CD4-positive, alpha-beta T cell (primary cell): ENCODE data around the gene CDK6. TPM values are rescaled to one million over a fixed set of nuclear protein-coding genes. Genes with fewer than 3 reads are reported as not detected.

Experiments
- ATAC-seq: fragments of 200-7000 bp; cut with Tn5 transposase; one replicate; pipeline ENCODE4 v1.10.0; 2022; ENCODE audit warnings: mild to moderate bottlenecking; ENCODE audit not compliant: poor library complexity
- CTCF ChIA-PET: fragments of 350-600 bp; sonication (Branson Sonifier 250); formaldehyde crosslinking; loops from one replicate; lab custom pipeline; 2021; ENCODE audit warnings: antibody characterized with exemption, inconsistent platforms; lab: Charles Lee
- POLR2A ChIA-PET: fragments of 350-600 bp; sonication (Branson Sonifier 250); formaldehyde crosslinking; loops from one replicate; lab custom pipeline; 2021; ENCODE audit warnings: antibody characterized with exemption, inconsistent platforms; lab: Charles Lee
- DNase-seq, 14 experiments: peaks; one replicate each; pipeline ENCODE4 v3.0.0-alpha.2; 2013 to 2020; ENCODE audit warnings: mixed read lengths in 2 of 14
- H3K27ac ChIP-seq, 2 donors: one replicate each; pipeline versions ENCODE4 v1.5.1 to v1.7.0; 2013; ENCODE audit warnings: low read length in 2 of 2, low read depth in 1 of 2, mild to moderate bottlenecking in 1 of 2
- H3K27me3 ChIP-seq, 2 experiments: 1 replicate in 1 of 2; 2 replicates in 1 of 2; pipeline versions ENCODE4 v1.6.1 to v1.7.0; 2013; ENCODE audit warnings: low read length in 2 of 2, control low read depth in 1 of 2, mild to moderate bottlenecking in 1 of 2, moderate library complexity in 1 of 2; ENCODE audit not compliant: insufficient read depth in 2 of 2, control insufficient read depth in 1 of 2
- H3K36me3 ChIP-seq: one replicate; pipeline ENCODE4 v1.6.1; 2013; ENCODE audit warnings: low read length, control low read depth; ENCODE audit not compliant: insufficient read depth
- H3K4me1 ChIP-seq: one replicate; pipeline ENCODE4 v1.6.1; 2013; ENCODE audit warnings: low read length, control low read depth; ENCODE audit not compliant: insufficient read depth
- H3K4me3 ChIP-seq: one replicate; pipeline ENCODE4 v1.5.1; 2013; ENCODE audit warnings: mild to moderate bottlenecking, low read length, moderate library complexity
- H3K9me3 ChIP-seq, 2 experiments: 1 replicate in 1 of 2; 2 replicates in 1 of 2; pipeline versions ENCODE4 v1.6.1 to v1.7.0; 2013; ENCODE audit warnings: low read length in 2 of 2, mild to moderate bottlenecking in 2 of 2, control low read depth in 1 of 2, moderate library complexity in 1 of 2; ENCODE audit not compliant: control insufficient read depth in 1 of 2, insufficient read depth in 1 of 2
- H3K27ac Mint-ChIP-seq: one replicate; pipeline ENCODE4 v1.8.0; 2020; ENCODE audit warnings: mixed read lengths
- H3K27me3 Mint-ChIP-seq: one replicate; pipeline ENCODE4 v1.8.0; 2021; ENCODE audit warnings: mixed read lengths
- H3K36me3 Mint-ChIP-seq: one replicate; pipeline ENCODE4 v1.8.0; 2021; ENCODE audit warnings: low read depth, mixed read lengths
- H3K4me1 Mint-ChIP-seq: one replicate; pipeline ENCODE4 v1.8.0; 2021; ENCODE audit warnings: low read depth, mixed read lengths
- H3K4me3 Mint-ChIP-seq: one replicate; pipeline ENCODE4 v1.8.0; 2020; ENCODE audit warnings: mild to moderate bottlenecking, mixed read lengths
- H3K9me3 Mint-ChIP-seq: one replicate; pipeline ENCODE4 v1.8.0; 2020; ENCODE audit warnings: mixed read lengths
- intact Hi-C, 2 experiments: fragments of 100-400 bp; cut with DNase I in 1 of 2; cut with micrococcal nuclease in 1 of 2; formaldehyde crosslinking; loops; one replicate each; pipeline versions ENCODE4 v1.15.1 to v1.9.0; 2023 to 2025; cut with DNase I, micrococcal nuclease
- total RNA-seq, 174 experiments: library from RNA in 2 of 174; stranded (reverse) in 2 of 174; gene quantifications; one replicate each; pipeline ENCODE4 v1.2.3 and lab custom pipeline; 2021 to 2026
- TF ChIP-seq, protein P1 (sequence below): fragments of 200-600 bp; IDR thresholded peaks from one replicate; pipeline ENCODE4 v1.8.0; 2022; ENCODE audit warnings: antibody characterized with exemption, mild to moderate bottlenecking

Gene CDK6
- total RNA-seq, 2 experiments from 2014 or later, result 13.0 to 13.7 TPM

DNA sequence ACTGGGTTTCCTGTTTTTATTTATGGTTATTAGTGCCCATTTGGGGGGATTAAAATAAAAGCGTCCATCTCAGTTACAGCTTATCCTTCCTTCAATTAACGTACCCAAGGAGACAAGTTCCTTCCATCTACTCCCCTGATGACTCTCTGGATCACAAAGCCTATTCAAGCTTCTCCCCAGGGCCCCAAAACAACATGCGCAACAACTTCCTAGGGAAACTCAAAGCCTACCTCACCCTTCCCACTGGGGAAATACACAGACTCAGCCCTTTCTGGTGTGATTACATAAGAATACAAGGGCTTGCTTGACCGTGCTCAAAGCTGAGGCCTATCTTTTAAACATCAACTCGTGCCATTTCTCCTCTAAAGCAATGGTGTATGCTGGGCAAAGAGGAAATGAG is 112.4 kb downstream of the CDK6 start:
- Mint-ChIP-seq H3K27me3 (no peaks in the 10 kb centered on the region), H3K27ac (no peak overlapping the region), H3K36me3 (peaks cover 25% of the 10 kb centered on the region), H3K4me1 (peaks cover 10% of the 10 kb centered on the region), H3K4me3 (no peak overlapping the region), H3K9me3 (no peaks in the 10 kb centered on the region)
- Histone ChIP-seq H3K4me1 (peaks cover 1% of the 10 kb centered on the region), H3K27me3 (no peaks in the 10 kb centered on the region), H3K36me3 (peaks cover 16% of the 10 kb centered on the region), H3K27ac (no peak overlapping the region), H3K4me3 (no peak overlapping the region), H3K9me3 (no peaks in the 10 kb centered on the region)
- ChIA-PET CTCF (interaction anchor here (1.0 to 1.2 kb wide), 2 partner anchors 12 to 109 kb away, joined by 3 to 6 read pairs; no protein-coding TSS in a partner anchor), POLR2A (no interaction called here)
- intact Hi-C loops, result no loop called here
- ATAC-seq, result no peak
- TF ChIP-seq, protein P1, sequence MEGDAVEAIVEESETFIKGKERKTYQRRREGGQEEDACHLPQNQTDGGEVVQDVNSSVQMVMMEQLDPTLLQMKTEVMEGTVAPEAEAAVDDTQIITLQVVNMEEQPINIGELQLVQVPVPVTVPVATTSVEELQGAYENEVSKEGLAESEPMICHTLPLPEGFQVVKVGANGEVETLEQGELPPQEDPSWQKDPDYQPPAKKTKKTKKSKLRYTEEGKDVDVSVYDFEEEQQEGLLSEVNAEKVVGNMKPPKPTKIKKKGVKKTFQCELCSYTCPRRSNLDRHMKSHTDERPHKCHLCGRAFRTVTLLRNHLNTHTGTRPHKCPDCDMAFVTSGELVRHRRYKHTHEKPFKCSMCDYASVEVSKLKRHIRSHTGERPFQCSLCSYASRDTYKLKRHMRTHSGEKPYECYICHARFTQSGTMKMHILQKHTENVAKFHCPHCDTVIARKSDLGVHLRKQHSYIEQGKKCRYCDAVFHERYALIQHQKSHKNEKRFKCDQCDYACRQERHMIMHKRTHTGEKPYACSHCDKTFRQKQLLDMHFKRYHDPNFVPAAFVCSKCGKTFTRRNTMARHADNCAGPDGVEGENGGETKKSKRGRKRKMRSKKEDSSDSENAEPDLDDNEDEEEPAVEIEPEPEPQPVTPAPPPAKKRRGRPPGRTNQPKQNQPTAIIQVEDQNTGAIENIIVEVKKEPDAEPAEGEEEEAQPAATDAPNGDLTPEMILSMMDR, result no peak
- DNase-seq, result peak in 2 of 14 experiments; percentile 25 to 35

DNA sequence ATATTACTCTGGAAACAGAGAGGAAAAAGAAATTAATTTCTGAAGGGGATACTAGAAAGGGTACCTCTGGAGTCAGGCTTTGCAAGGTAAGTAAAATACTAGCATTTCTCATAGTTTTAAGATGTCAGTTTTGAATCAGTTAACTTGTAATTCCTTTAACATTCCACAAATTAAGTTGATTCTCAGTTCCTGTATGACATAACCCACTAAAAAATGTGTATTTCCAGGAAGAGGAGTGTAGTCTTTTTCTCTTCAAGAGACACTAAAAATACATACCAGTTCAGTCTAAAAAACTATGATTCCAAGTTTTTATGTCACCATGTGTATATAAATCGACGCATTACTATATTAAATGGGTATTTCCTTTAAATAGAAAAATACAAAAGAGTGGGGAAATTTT is 113.2 kb downstream of the CDK6 start:
- Mint-ChIP-seq H3K27me3 (no peaks in the 10 kb centered on the region), H3K4me1 (peaks cover 17% of the 10 kb centered on the region), H3K36me3 (peaks cover 25% of the 10 kb centered on the region), H3K27ac (no peak overlapping the region), H3K9me3 (no peaks in the 10 kb centered on the region), H3K4me3 (no peak overlapping the region)
- Histone ChIP-seq H3K9me3 (no peaks in the 10 kb centered on the region), H3K36me3 (peaks cover 16% of the 10 kb centered on the region), H3K4me3 (no peak overlapping the region), H3K4me1 (peaks cover 9% of the 10 kb centered on the region), H3K27ac (no peak overlapping the region), H3K27me3 (no peaks in the 10 kb centered on the region)
- DNase-seq, result no peak
- ChIA-PET POLR2A (no interaction called here), CTCF (interaction anchor here (1.0 to 1.2 kb wide), 2 partner anchors 12 to 109 kb away, joined by 3 to 6 read pairs; no protein-coding TSS in a partner anchor)
- no peak for ATAC-seq
- intact Hi-C loops, result no loop called here
- TF ChIP-seq, protein P1, result no peak

DNA sequence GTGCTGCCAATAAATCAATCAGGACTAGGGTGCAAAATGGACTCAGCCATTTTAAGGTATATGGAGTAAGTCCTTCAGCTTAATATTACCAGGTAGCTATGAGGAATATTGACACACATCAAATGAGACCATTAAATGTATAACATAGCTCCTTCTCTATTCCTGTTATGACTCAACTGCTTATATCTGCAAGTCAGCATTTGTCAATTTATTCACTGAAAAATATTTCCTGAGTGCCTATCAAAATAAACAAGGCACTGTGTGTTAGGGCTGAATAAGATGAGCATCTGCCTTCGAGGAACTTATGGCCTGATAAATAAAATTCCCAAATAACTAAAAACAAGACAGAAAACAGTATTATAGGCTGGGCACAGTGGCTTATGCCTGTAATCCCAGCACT is 113.8 kb downstream of the CDK6 start:
- TF ChIP-seq, protein P1, result no peak
- Histone ChIP-seq H3K27ac (no peak overlapping the region), H3K4me1 (peaks cover 13% of the 10 kb centered on the region), H3K27me3 (no peaks in the 10 kb centered on the region), H3K4me3 (no peak overlapping the region), H3K36me3 (peaks cover 16% of the 10 kb centered on the region), H3K9me3 (no peaks in the 10 kb centered on the region)
- ATAC-seq (no peak), DNase-seq (no peak)
- H3K27me3 Mint-ChIP-seq, result no peaks in the 10 kb centered on the region
- peaks cover 24% of the 10 kb centered on the region for H3K4me1 Mint-ChIP-seq
- ChIA-PET POLR2A (no interaction called here), CTCF (interaction anchor here (0.7 to 0.9 kb wide), 2 partner anchors 10 to 111 kb away, joined by 3 to 4 read pairs; no protein-coding TSS in a partner anchor)
- intact Hi-C loops, result no loop called here
- H3K27ac Mint-ChIP-seq, result no peak overlapping the region
- H3K4me3 Mint-ChIP-seq, result no peak overlapping the region
- H3K9me3 Mint-ChIP-seq, result no peaks in the 10 kb centered on the region
- H3K36me3 Mint-ChIP-seq, result peaks cover 25% of the 10 kb centered on the region
